ENCODE measurements around the gene OPTC.
"Not testable (repeated sequence)": the region's sequence is repeated elsewhere in the genome, so short reads cannot be mapped to it uniquely, and the experiment has no call there.

The OPTC gene, protein sequence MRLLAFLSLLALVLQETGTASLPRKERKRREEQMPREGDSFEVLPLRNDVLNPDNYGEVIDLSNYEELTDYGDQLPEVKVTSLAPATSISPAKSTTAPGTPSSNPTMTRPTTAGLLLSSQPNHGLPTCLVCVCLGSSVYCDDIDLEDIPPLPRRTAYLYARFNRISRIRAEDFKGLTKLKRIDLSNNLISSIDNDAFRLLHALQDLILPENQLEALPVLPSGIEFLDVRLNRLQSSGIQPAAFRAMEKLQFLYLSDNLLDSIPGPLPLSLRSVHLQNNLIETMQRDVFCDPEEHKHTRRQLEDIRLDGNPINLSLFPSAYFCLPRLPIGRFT

GRCh38 chr1:203493901-203494300 lies at the start of gene OPTC:
TSS of gene OPTC (plus strand) at chr1:203494153. CDS start at chr1:203496006, 1,853 bp downstream.
- H3K4me3 ChIP-seq (ENCODE audit: low read depth, low read length) = no peak within 1 kb of the TSS
- H3K27me3 ChIP-seq (ENCODE audit: control insufficient read depth, insufficient read depth, low read length) = peaks cover 35% of the 10 kb centered on the region; the same call in 1 of the 2 replicates
- H3K36me3 ChIP-seq (ENCODE audit: control insufficient read depth, insufficient read depth, low read length) = no peaks in the 10 kb centered on the region
- H3K9ac ChIP-seq (ENCODE audit: low read length) = no peak within 1 kb of the TSS
- H3K4me1 ChIP-seq (ENCODE audit: control insufficient read depth, insufficient read depth, low read length) = peaks cover 21% of the 10 kb centered on the region
- no peaks in the 10 kb centered on the region for H3K9me3 ChIP-seq (ENCODE audit: control insufficient read depth, insufficient read depth, low read depth, low read length)
- no peak within 1 kb of the TSS for H3K27ac ChIP-seq (ENCODE audit: low read depth, low read length)

- Histone ChIP-seq H3K27ac (ENCODE audit: low read depth, low read length) (no peak overlapping the region), H3K4me1 (ENCODE audit: control insufficient read depth, insufficient read depth, low read length) (peaks cover 25% of the 10 kb centered on the region)
Observed at GRCh38 chr1:203444171-203444576, 49.8 kb upstream of the OPTC start.

GRCh38 chr1:203447151-203447550 lies 46.8 kb upstream of the OPTC start:
- Histone ChIP-seq H3K9ac (ENCODE audit: low read length) (no peak overlapping the region), H3K36me3 (ENCODE audit: control insufficient read depth, insufficient read depth, low read length) (no peaks in the 10 kb centered on the region), H3K27ac (ENCODE audit: low read depth, low read length) (no peak overlapping the region), H3K27me3 (ENCODE audit: control insufficient read depth, insufficient read depth, low read length) (no peaks in the 10 kb centered on the region), H3K4me3 (ENCODE audit: low read depth, low read length) (no peak overlapping the region), H3K9me3 (ENCODE audit: control insufficient read depth, insufficient read depth, low read depth, low read length) (peaks cover 11% of the 10 kb centered on the region), H3K4me1 (ENCODE audit: control insufficient read depth, insufficient read depth, low read length) (peaks cover 31% of the 10 kb centered on the region)

More at GRCh38 chr1:203444171-203444576, 49.8 kb upstream of the OPTC start:
- peaks cover 3% of the 10 kb centered on the region; the same call in 1 of the 2 replicates for H3K27me3 ChIP-seq (ENCODE audit: control insufficient read depth, insufficient read depth, low read length)
- peaks cover 11% of the 10 kb centered on the region for H3K9me3 ChIP-seq (ENCODE audit: control insufficient read depth, insufficient read depth, low read depth, low read length)
- no peak overlapping the region for H3K9ac ChIP-seq (ENCODE audit: low read length)
- no peak overlapping the region for H3K4me3 ChIP-seq (ENCODE audit: low read depth, low read length)
- no peaks in the 10 kb centered on the region for H3K36me3 ChIP-seq (ENCODE audit: control insufficient read depth, insufficient read depth, low read length)

DNA sequence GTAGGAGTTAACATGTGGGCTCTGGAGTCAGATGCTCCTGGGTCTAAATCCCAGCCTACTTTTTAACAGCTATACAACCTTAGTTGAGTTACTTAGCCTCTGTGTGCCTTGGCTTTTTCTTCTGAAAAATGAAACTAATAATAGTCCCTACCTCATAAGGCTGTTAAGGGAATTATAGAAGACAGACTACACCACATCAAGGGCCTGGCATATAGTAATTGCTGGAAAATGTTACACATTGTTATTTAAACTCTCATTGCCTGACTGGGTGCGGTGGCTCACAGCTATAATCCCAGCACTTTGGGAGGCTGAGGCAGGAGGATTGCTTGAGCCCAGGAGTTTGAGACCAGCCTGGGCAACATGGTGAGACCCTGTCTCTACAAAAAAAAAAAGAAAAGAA lies 46.4 kb upstream of the OPTC start:
- H3K9ac ChIP-seq (ENCODE audit: low read length); H3K36me3 ChIP-seq (ENCODE audit: control insufficient read depth, insufficient read depth, low read length); H3K27ac ChIP-seq (ENCODE audit: low read depth, low read length); H3K27me3 ChIP-seq (ENCODE audit: control insufficient read depth, insufficient read depth, low read length); H3K4me3 ChIP-seq (ENCODE audit: low read depth, low read length): not testable (repeated sequence)
- peaks cover 11% of the 10 kb centered on the region for H3K9me3 ChIP-seq (ENCODE audit: control insufficient read depth, insufficient read depth, low read depth, low read length)
- H3K4me1 ChIP-seq (ENCODE audit: control insufficient read depth, insufficient read depth, low read length) = peaks cover 30% of the 10 kb centered on the region

DNA sequence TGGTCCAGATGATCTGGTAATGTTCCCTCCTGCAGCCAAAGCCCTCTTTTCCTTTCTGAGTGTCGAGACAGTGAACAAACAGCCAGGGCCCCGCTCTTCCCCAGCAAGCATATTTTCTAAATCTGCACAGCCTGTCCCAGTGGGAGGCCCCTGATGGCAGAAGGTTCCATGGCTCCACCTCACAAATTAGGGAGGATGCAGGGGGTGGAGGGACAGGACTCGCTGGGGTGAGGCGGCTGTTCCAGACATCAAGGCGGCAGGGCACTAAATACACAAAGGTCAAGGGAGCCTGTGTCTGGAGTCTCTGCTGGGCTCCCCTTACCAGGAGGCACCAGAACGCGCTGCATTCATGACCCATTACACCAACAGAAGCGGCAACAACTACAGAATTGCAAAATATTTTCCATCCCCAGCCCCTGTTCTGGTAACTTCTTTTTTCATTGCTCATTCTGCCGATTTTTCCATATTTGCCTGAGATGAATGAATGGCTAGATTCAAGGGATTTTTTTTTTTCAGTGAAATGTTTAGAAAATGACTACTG lies 45.4 kb upstream of the OPTC start:
- H3K9me3 ChIP-seq (ENCODE audit: control insufficient read depth, insufficient read depth, low read depth, low read length) = peaks cover 11% of the 10 kb centered on the region
- H3K4me1 ChIP-seq (ENCODE audit: control insufficient read depth, insufficient read depth, low read length) = peaks cover 24% of the 10 kb centered on the region
- H3K27ac ChIP-seq (ENCODE audit: low read depth, low read length) = no peak overlapping the region
- H3K9ac ChIP-seq (ENCODE audit: low read length) = peak overlapping the region; percentile 25
- no peak overlapping the region; the same call in 1 of the 2 replicates for H3K4me3 ChIP-seq (ENCODE audit: low read depth, low read length)
- no peaks in the 10 kb centered on the region for H3K36me3 ChIP-seq (ENCODE audit: control insufficient read depth, insufficient read depth, low read length)
- H3K27me3 ChIP-seq (ENCODE audit: control insufficient read depth, insufficient read depth, low read length) = no peaks in the 10 kb centered on the region

DNA sequence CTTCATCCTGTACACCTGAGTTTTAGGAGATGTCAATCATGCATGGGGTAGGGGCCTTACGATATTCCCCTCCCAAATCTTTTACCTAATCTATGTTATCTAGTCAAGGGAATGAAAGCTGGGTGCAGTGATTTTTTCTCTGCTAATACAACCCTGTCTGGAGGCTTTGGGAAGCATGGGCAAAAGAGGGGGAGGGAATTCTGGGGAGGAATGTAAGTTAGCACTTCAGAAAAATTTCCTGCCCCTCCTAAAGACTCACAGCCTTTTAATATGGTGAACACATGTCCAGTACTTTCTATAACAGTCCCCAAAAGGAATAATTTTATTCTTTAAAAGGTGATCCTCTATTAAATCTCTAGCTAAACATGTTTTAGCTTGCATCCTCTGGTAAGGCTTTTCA lies 44.0 kb upstream of the OPTC start:
- Histone ChIP-seq H3K4me3 (ENCODE audit: low read depth, low read length) (no peak overlapping the region), H3K9ac (ENCODE audit: low read length) (no peak overlapping the region), H3K4me1 (ENCODE audit: control insufficient read depth, insufficient read depth, low read length) (peaks cover 21% of the 10 kb centered on the region), H3K9me3 (ENCODE audit: control insufficient read depth, insufficient read depth, low read depth, low read length) (peaks cover 8% of the 10 kb centered on the region), H3K36me3 (ENCODE audit: control insufficient read depth, insufficient read depth, low read length) (no peaks in the 10 kb centered on the region), H3K27ac (ENCODE audit: low read depth, low read length) (no peak overlapping the region), H3K27me3 (ENCODE audit: control insufficient read depth, insufficient read depth, low read length) (no peaks in the 10 kb centered on the region)

DNA sequence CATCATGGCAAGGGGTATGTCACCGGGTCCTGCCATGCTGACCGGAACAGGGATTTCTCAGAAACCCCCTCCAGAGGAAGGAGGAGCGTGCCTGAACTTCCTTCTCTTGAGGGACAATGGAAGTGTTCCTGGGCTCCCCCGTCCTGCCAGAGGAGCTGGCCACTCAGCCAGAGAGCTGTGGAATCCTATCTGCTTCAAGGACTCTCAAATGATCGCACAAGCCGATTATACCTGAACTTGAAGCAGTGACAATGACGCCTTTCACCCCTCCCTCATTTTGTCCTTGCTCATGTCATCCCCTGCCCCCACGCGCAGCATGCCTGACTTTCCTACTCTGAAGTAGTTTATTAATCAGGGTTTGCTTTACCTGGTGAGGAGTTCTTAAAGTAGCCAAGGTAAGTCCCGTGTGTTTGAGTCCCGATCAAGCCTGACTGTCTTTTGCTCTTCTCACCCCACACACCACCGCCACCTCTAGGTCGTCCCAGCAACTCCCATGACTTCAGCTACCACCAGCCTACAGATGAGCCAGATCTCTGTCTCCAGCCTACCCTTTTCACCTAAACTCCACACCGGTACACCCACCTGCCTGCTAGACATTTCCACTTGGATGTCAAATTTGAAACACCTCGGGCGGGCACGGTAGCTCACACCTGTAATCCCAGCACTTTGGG lies 43.3 kb upstream of the OPTC start:
- Histone ChIP-seq H3K4me3 (ENCODE audit: low read depth, low read length) (no peak overlapping the region), H3K9ac (ENCODE audit: low read length) (no peak overlapping the region), H3K36me3 (ENCODE audit: control insufficient read depth, insufficient read depth, low read length) (no peaks in the 10 kb centered on the region), H3K27me3 (ENCODE audit: control insufficient read depth, insufficient read depth, low read length) (no peaks in the 10 kb centered on the region), H3K9me3 (ENCODE audit: control insufficient read depth, insufficient read depth, low read depth, low read length) (peaks cover 2% of the 10 kb centered on the region; the same call in 1 of the 2 replicates), H3K27ac (ENCODE audit: low read depth, low read length) (no peak overlapping the region), H3K4me1 (ENCODE audit: control insufficient read depth, insufficient read depth, low read length) (peaks cover 21% of the 10 kb centered on the region)

DNA sequence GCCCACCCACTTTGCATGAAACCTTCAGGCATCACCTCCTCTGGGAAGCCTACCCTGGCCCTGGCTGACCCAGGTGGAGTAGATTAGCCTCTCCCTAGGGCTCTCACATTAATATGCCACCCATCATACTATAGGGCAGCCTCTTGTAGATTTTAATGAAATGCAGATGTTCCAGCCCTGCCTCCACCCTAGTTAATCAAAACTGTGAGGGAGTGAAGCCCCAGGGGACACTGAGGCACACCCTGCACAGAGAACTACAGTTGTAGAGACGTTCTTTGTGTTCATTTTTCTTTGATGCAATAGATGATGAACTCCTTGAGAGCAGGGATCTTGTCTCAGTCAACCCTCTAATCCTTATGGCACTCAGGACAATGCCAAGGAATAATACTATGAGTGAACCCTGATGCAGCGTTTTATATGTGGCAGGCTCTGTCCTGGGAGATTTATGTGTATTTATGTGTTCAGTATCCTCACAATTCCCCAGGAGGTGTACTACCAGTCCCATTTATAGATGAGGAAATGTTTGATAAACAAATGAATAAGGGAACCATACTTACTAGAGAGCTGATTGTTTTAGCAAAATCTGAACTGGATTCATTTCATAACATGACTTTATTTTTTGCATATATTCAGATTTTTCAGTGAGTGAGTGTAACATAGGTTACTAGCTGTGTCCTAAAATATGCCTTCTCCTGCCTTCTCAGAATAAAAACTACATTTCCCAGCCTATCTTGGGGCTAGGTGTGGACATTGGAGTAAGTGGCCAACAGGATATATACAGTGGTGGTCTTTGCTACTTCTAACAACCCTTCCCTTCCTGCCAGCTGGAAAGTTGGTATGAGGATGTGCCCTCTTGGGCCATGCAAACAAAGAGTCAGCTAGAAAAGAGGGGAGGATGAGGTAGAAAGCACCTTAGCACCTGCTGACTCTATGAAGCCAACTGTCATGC lies 41.8 kb upstream of the OPTC start:
- Histone ChIP-seq H3K36me3 (ENCODE audit: control insufficient read depth, insufficient read depth, low read length) (no peaks in the 10 kb centered on the region), H3K27me3 (ENCODE audit: control insufficient read depth, insufficient read depth, low read length) (no peaks in the 10 kb centered on the region), H3K27ac (ENCODE audit: low read depth, low read length) (no peak overlapping the region), H3K9ac (ENCODE audit: low read length) (no peak overlapping the region), H3K9me3 (ENCODE audit: control insufficient read depth, insufficient read depth, low read depth, low read length) (no peaks in the 10 kb centered on the region), H3K4me3 (ENCODE audit: low read depth, low read length) (no peak overlapping the region), H3K4me1 (ENCODE audit: control insufficient read depth, insufficient read depth, low read length) (peaks cover 21% of the 10 kb centered on the region)

- H3K27me3 ChIP-seq (ENCODE audit: control insufficient read depth, insufficient read depth, low read length) = no peaks in the 10 kb centered on the region
- no peak overlapping the region for H3K27ac ChIP-seq (ENCODE audit: low read depth, low read length)
- peaks cover 21% of the 10 kb centered on the region for H3K4me1 ChIP-seq (ENCODE audit: control insufficient read depth, insufficient read depth, low read length)
- H3K36me3 ChIP-seq (ENCODE audit: control insufficient read depth, insufficient read depth, low read length) = no peaks in the 10 kb centered on the region
- H3K4me3 ChIP-seq (ENCODE audit: low read depth, low read length) = no peak overlapping the region
- no peak overlapping the region for H3K9ac ChIP-seq (ENCODE audit: low read length)
- no peaks in the 10 kb centered on the region for H3K9me3 ChIP-seq (ENCODE audit: control insufficient read depth, insufficient read depth, low read depth, low read length)
Observed at GRCh38 chr1:203453016-203453415, 40.9 kb upstream of the OPTC start.

DNA sequence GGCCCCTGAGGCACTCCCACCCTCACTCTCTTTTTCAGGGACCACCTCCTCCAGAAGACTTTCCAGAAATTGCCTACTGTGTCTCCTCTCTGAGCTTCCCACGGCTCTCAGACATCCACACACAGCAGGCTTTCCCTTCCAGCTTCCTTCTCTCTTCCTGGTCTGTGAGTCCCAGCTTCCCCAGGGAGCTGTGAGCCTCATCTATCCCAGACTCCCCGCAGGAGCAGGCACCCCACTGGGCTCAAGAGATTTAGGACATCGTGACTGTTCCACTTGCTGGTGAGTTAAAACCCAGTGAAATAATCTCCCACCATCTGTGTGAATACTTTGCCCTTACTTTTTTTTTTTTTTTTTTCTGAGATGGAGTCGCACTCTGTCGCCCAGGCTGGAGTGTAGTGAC lies 40.3 kb upstream of the OPTC start:
- Histone ChIP-seq H3K27ac (ENCODE audit: low read depth, low read length) (no peak overlapping the region), H3K36me3 (ENCODE audit: control insufficient read depth, insufficient read depth, low read length) (no peaks in the 10 kb centered on the region), H3K9me3 (ENCODE audit: control insufficient read depth, insufficient read depth, low read depth, low read length) (no peaks in the 10 kb centered on the region), H3K27me3 (ENCODE audit: control insufficient read depth, insufficient read depth, low read length) (no peaks in the 10 kb centered on the region), H3K4me3 (ENCODE audit: low read depth, low read length) (no peak overlapping the region), H3K9ac (ENCODE audit: low read length) (no peak overlapping the region), H3K4me1 (ENCODE audit: control insufficient read depth, insufficient read depth, low read length) (peaks cover 15% of the 10 kb centered on the region)
